HEK293 (cell line): Measurements from ENCODE around the gene OSBPL1A.
A peak's percentile ranks its signal among the peaks of the same experiment; 100 is the strongest.

ENCODE experiments used
- CTCF ChIA-PET: fragments of 350-600 bp; formaldehyde crosslinking; extraction: SDS; loops from one replicate; lab custom pipeline; 2021; ENCODE audit warnings: antibody characterized with exemption; lab: Yijun Ruan, JAX
- POLR2A ChIA-PET: fragments of 300-600 bp; formaldehyde crosslinking; extraction: SDS; loops from one replicate; lab custom pipeline; 2020; ENCODE audit warnings: antibody characterized with exemption, inconsistent platforms; lab: Yijun Ruan, JAX
- H3K27ac ChIP-seq: fragments of 200-500 bp; sonication (Bioruptor generic); 2 replicates; pipeline ENCODE4 v1.5.1; 2014; ENCODE audit warnings: low read depth, low read length, control low read depth, inconsistent platforms; ENCODE audit errors: extremely low read depth
- H3K36me3 ChIP-seq, 2 experiments: fragments of 200-500 bp in 1 of 2; sonication (Bioruptor generic) in 1 of 2; 1 replicate in 1 of 2; 2 replicates in 1 of 2; pipeline ENCODE4 v1.5.1; 2014 to 2017; ENCODE audit warnings: inconsistent platforms in 2 of 2, low read length in 2 of 2; ENCODE audit not compliant: control insufficient read depth in 2 of 2, insufficient read depth in 1 of 2
- H3K4me1 ChIP-seq: fragments of 200-500 bp; sonication (Bioruptor generic); 2 replicates; pipeline ENCODE4 v1.5.1; 2014; ENCODE audit warnings: mild to moderate bottlenecking, low read length, inconsistent platforms; ENCODE audit not compliant: control insufficient read depth, insufficient read depth
- H3K4me3 ChIP-seq: 2 replicates; pipeline ENCODE4 v1.5.1; 2011; ENCODE audit warnings: low read depth, mild to moderate bottlenecking, control low read depth, low read length, moderate library complexity
- H3K9me3 ChIP-seq: fragments of 200-500 bp; sonication (Bioruptor generic); 2 replicates; pipeline ENCODE4 v1.5.1; 2014; ENCODE audit warnings: low read depth, low read length, inconsistent platforms; ENCODE audit not compliant: control insufficient read depth, insufficient read depth
- ELK4 ChIP-seq: IDR thresholded peaks from 2 replicates; pipeline ENCODE4 v1.6.1; 2011; ENCODE audit warnings: mild to moderate bottlenecking, low read depth, low read length, borderline replicate concordance
- HOXA7 ChIP-seq: sonication (generic); formaldehyde crosslinking; IDR thresholded peaks from 2 replicates; pipeline ENCODE4 v1.8.1; 2022; ENCODE audit warnings: missing genetic modification reagents, borderline replicate concordance
- IKZF3 ChIP-seq: fragments of 450-650 bp; IDR thresholded peaks from 2 replicates; pipeline ENCODE4 v1.5.0; 2018; ENCODE audit warnings: missing biosample characterization, mild to moderate bottlenecking, missing genetic modification characterization, moderate library complexity
- KLF1 ChIP-seq: fragments of 450-650 bp; formaldehyde crosslinking; IDR thresholded peaks from 2 replicates; pipeline ENCODE4 v1.5.1; 2016; ENCODE audit warnings: missing biosample characterization, missing genetic modification characterization
- OSR2 ChIP-seq: fragments of 450-650 bp; formaldehyde crosslinking; IDR thresholded peaks from 2 replicates; pipeline ENCODE4 v1.5.1; 2016; ENCODE audit warnings: missing biosample characterization, missing genetic modification characterization
- PRDM10 ChIP-seq: fragments of 450-650 bp; formaldehyde crosslinking; IDR thresholded peaks from 2 replicates; pipeline ENCODE4 v1.5.1; 2016; ENCODE audit warnings: missing biosample characterization, missing genetic modification characterization
- SP3 ChIP-seq: fragments of 450-650 bp; formaldehyde crosslinking; IDR thresholded peaks from 2 replicates; pipeline ENCODE4 v1.5.1; 2016; ENCODE audit warnings: missing biosample characterization, missing genetic modification characterization
- ZNF16 ChIP-seq: fragments of 450-650 bp; formaldehyde crosslinking; IDR thresholded peaks from 2 replicates; pipeline ENCODE4 v1.5.1; 2016; ENCODE audit warnings: low read depth, missing biosample characterization, missing genetic modification characterization
- ZNF214 ChIP-seq: fragments of 450-650 bp; formaldehyde crosslinking; IDR thresholded peaks from 2 replicates; pipeline ENCODE4 v1.5.1; 2017; ENCODE audit warnings: missing biosample characterization, mild to moderate bottlenecking, missing genetic modification characterization, borderline replicate concordance
- ZNF26 ChIP-seq: fragments of 450-650 bp; formaldehyde crosslinking; IDR thresholded peaks from 2 replicates; pipeline ENCODE4 v1.5.1; 2016; ENCODE audit warnings: missing biosample characterization, missing genetic modification characterization
- ZNF274 ChIP-seq, 2 experiments: fragments of 200-500 bp in 1 of 2; fragments of 450-650 bp in 1 of 2; sonication (Bioruptor generic) in 1 of 2; formaldehyde crosslinking in 1 of 2; IDR thresholded peaks; 2 replicates each; pipeline versions ENCODE4 v1.5.1 to v1.6.1; 2014 to 2016; ENCODE audit warnings: borderline replicate concordance in 1 of 2, inconsistent platforms in 1 of 2, low read length in 1 of 2, missing biosample characterization in 1 of 2, missing genetic modification characterization in 1 of 2
- ZNF280D ChIP-seq: fragments of 450-650 bp; formaldehyde crosslinking; IDR thresholded peaks from 2 replicates; pipeline ENCODE4 v1.5.1; 2016; ENCODE audit warnings: missing biosample characterization, missing genetic modification characterization
- ZNF335 ChIP-seq: fragments of 450-650 bp; formaldehyde crosslinking; conservative IDR thresholded peaks from 2 replicates; pipeline ENCODE4 v1.5.1; 2016; ENCODE audit warnings: missing biosample characterization, missing genetic modification characterization
- ZNF398 ChIP-seq: fragments of 450-650 bp; formaldehyde crosslinking; IDR thresholded peaks from 2 replicates; pipeline ENCODE4 v1.5.1; 2017; ENCODE audit warnings: missing biosample characterization, missing genetic modification characterization
- ZNF549 ChIP-seq: fragments of 450-650 bp; IDR thresholded peaks from 2 replicates; pipeline ENCODE4 v1.5.1; 2018; ENCODE audit warnings: missing biosample characterization, missing genetic modification characterization, mild to moderate bottlenecking, inconsistent platforms, moderate library complexity
- ZNF664 ChIP-seq: fragments of 450-650 bp; formaldehyde crosslinking; IDR thresholded peaks from 2 replicates; pipeline ENCODE4 v1.5.1; 2016; ENCODE audit warnings: missing biosample characterization, missing genetic modification characterization
- ZNF701 ChIP-seq: fragments of 450-650 bp; formaldehyde crosslinking; IDR thresholded peaks from 2 replicates; pipeline ENCODE4 v1.5.1; 2016; ENCODE audit warnings: missing biosample characterization, missing genetic modification characterization
- ZNF768 ChIP-seq: fragments of 450-650 bp; formaldehyde crosslinking; IDR thresholded peaks from 2 replicates; pipeline ENCODE4 v1.5.1; 2018; ENCODE audit warnings: missing biosample characterization, mild to moderate bottlenecking, missing genetic modification characterization

Gene OSBPL1A

GRCh38 chr18:24227977-24228666 lies 169.5 kb downstream of the OSBPL1A start:
- Histone ChIP-seq H3K4me1 (peaks cover 5% of the 10 kb centered on the region), H3K4me3 (no peak overlapping the region), H3K9me3 (no peaks in the 10 kb centered on the region), H3K36me3 (no peaks in the 10 kb centered on the region), H3K27ac (no peak overlapping the region)
- ChIA-PET POLR2A (no interaction called here), CTCF (no interaction called here)
- TF ChIP-seq ZNF280D: no peak
- peak; percentile 38; the same call in 1 of the 2 replicates for TF ChIP-seq ZNF398 (tag by site-specific recombination)
- no peak for TF ChIP-seq ZNF335 (tag by site-specific recombination)

GRCh38 chr18:24220318-24220688 lies 177.3 kb downstream of the OSBPL1A start:
- CTCF ChIA-PET: interaction anchor here (0.7 kb wide), 1 partner anchor 228 kb away, joined by 3 read pairs; no protein-coding TSS in a partner anchor
- Histone ChIP-seq H3K4me1 (peaks cover 15% of the 10 kb centered on the region), H3K9me3 (no peaks in the 10 kb centered on the region), H3K36me3 (no peaks in the 10 kb centered on the region), H3K4me3 (no peak overlapping the region), H3K27ac (no peak overlapping the region)
- POLR2A ChIA-PET: no interaction called here
- TF ChIP-seq ZNF26 (tag by site-specific recombination): no peak
- no peak for TF ChIP-seq ZNF274 (IDR thresholded peaks at IDR 0.05; ENCODE audit: low read length)
- no peak for TF ChIP-seq ZNF274 (tag by site-specific recombination; IDR thresholded peaks at IDR 0.05; ENCODE audit: borderline replicate concordance)
- no peak for TF ChIP-seq ZNF214
- TF ChIP-seq OSR2 (tag by site-specific recombination): no peak
- no peak for TF ChIP-seq SP3 (tag by site-specific recombination)

GRCh38 chr18:24219561-24220317 lies 177.9 kb downstream of the OSBPL1A start:
- ChIA-PET POLR2A (no interaction called here), CTCF (no interaction called here)
- no peak overlapping the region for H3K4me3 ChIP-seq
- H3K9me3 ChIP-seq: no peaks in the 10 kb centered on the region
- peaks cover 20% of the 10 kb centered on the region for H3K4me1 ChIP-seq
- no peaks in the 10 kb centered on the region for H3K36me3 ChIP-seq
- H3K27ac ChIP-seq: no peak overlapping the region
- no peak for TF ChIP-seq ZNF768 (tag by site-specific recombination)
- no peak for TF ChIP-seq HOXA7 (CRISPR knock-in tag)
- TF ChIP-seq ELK4: no peak
- TF ChIP-seq KLF1 (tag by site-specific recombination): no peak
- no peak for TF ChIP-seq ZNF701
- TF ChIP-seq ZNF664 (tag by site-specific recombination): no peak
- no peak for TF ChIP-seq ZNF16
- TF ChIP-seq ZNF549 (tag by site-specific recombination): no peak
- TF ChIP-seq IKZF3: no peak
- TF ChIP-seq PRDM10 (tag by site-specific recombination): no peak
